Common myeloid progenitor, CD34-positive (primary cell): ENCODE data around the gene ITM2B.

ENCODE experiments used
- CTCF ChIA-PET: fragments of 350-600 bp; sonication (Branson Sonifier 250); formaldehyde crosslinking; loops from one replicate; lab custom pipeline; 2021; ENCODE audit warnings: antibody characterized with exemption; lab: Charles Lee
- POLR2A ChIA-PET: fragments of 350-600 bp; sonication (Branson Sonifier 250); formaldehyde crosslinking; loops from one replicate; lab custom pipeline; 2021; ENCODE audit warnings: antibody characterized with exemption; lab: Charles Lee
- DNase-seq, 3 donors: peaks; one replicate each; pipeline versions ENCODE4 v3.0.0 to v3.0.0-alpha.2; 2013
- H3K27ac ChIP-seq, 2 experiments: 1 replicate in 1 of 2; 2 replicates in 1 of 2; pipeline ENCODE4 v1.7.0; 2013; ENCODE audit warnings: inconsistent platforms in 2 of 2, low read length in 2 of 2, mild to moderate bottlenecking in 2 of 2, low read depth in 1 of 2, moderate library complexity in 1 of 2; ENCODE audit not compliant: severe bottlenecking in 2 of 2, insufficient read depth in 1 of 2, poor library complexity in 1 of 2
- H3K27me3 ChIP-seq, 5 experiments: replicated peaks in 2 of 5; 1 replicate in 3 of 5; 2 replicates in 2 of 5; pipeline versions ENCODE4 v1.6.1 to v1.7.0; 2013; ENCODE audit warnings: low read length in 4 of 5, mild to moderate bottlenecking in 2 of 5, moderate library complexity in 2 of 5, inconsistent platforms in 1 of 5; ENCODE audit not compliant: insufficient read depth in 5 of 5, control insufficient read depth in 4 of 5
- H3K36me3 ChIP-seq, 4 experiments: 1 replicate in 2 of 4; 2 replicates in 2 of 4; pipeline versions ENCODE4 v1.6.1 to v1.7.0; 2013; ENCODE audit warnings: low read length in 3 of 4, control low read depth in 1 of 4, mild to moderate bottlenecking in 1 of 4; ENCODE audit not compliant: control insufficient read depth in 4 of 4, insufficient read depth in 4 of 4
- H3K4me1 ChIP-seq, 4 experiments: 1 replicate in 3 of 4; 2 replicates in 1 of 4; pipeline versions ENCODE4 v1.6.1 to v1.7.1; 2013; ENCODE audit warnings: low read length in 3 of 4, mild to moderate bottlenecking in 3 of 4, control low read depth in 1 of 4, inconsistent platforms in 1 of 4, moderate library complexity in 1 of 4; ENCODE audit not compliant: control insufficient read depth in 4 of 4, insufficient read depth in 4 of 4; ENCODE audit errors: control extremely low read depth in 1 of 4
- H3K4me3 ChIP-seq, 7 experiments: 1 replicate in 4 of 7; 2 replicates in 3 of 7; pipeline versions ENCODE4 v1.5.1 to v1.7.0; 2013; ENCODE audit warnings: mild to moderate bottlenecking in 7 of 7, low read length in 6 of 7, moderate library complexity in 6 of 7, inconsistent platforms in 2 of 7, low read depth in 2 of 7, control low read depth in 1 of 7; ENCODE audit not compliant: insufficient read depth in 4 of 7, control insufficient read depth in 1 of 7; ENCODE audit errors: extremely low read depth in 1 of 7
- H3K9me3 ChIP-seq, 5 experiments: 1 replicate in 4 of 5; 2 replicates in 1 of 5; pipeline versions ENCODE4 v1.6.1 to v1.7.1; 2013; ENCODE audit warnings: low read length in 4 of 5, mild to moderate bottlenecking in 2 of 5, inconsistent platforms in 1 of 5, low read depth in 1 of 5, moderate library complexity in 1 of 5; ENCODE audit not compliant: control insufficient read depth in 4 of 5, insufficient read depth in 2 of 5; ENCODE audit errors: control extremely low read depth in 1 of 5
- WGBS: methylation state at CpG from one replicate; pipeline ENCODE4 v1.1.5; 2013; ENCODE audit not compliant: insufficient coverage; 5-methylcytosine and 5-hydroxymethylcytosine counted together

Gene ITM2B

DNA sequence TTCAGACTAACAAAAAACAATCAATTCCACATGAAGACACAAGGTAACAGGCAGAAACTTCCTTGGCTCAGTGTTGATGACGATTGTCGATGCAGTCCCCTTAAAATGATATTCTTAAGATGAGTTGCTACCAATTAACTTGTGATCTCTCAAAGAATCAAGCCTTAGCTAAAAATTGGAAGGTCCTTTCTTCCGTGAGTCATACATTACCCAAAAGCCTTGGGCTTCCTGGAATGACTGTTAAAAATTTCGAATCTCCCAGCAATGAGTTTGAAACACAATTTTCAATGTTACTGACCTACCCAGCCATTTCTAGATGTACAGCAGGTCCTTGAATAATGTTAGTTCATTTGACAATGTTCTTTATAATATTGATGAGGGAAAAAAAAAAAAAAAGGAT, 42.5 kb downstream of the ITM2B start:
- no peak for DNase-seq
- Histone ChIP-seq H3K9me3 (no peaks in the 10 kb centered on the region), H3K27me3 (no peaks in the 10 kb centered on the region), H3K4me1 (no peaks in the 10 kb centered on the region), H3K27ac (no peak overlapping the region), H3K36me3 (no peaks in the 10 kb centered on the region), H3K4me3 (no peak overlapping the region)
- 100% methylated on average over 1 of the region's 4 CpGs for WGBS
- CTCF ChIA-PET, result no interaction called here
- POLR2A ChIA-PET, result no interaction called here

DNA sequence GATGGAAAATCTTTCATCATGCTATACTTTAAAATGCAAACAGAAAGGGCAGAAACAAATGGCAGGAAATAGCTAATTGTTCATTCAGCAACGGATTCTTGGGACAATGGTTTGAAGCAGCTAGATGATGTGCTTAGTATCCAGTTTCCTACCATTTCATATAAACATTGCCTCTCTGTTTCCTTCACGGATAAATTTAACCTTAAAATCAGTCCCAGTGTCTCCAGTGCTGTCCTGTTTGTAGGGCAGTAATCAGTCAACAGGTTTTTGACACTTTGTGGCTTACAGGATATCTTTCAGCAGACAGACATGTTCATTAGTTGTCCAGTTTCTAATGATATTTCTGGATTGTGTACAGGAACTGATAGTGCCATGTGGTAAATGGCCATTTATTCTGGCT, 45.8 kb downstream of the ITM2B start:
- CTCF ChIA-PET, result no interaction called here
- DNase-seq, result no peak
- Histone ChIP-seq H3K36me3 (no peaks in the 10 kb centered on the region), H3K4me3 (no peak overlapping the region), H3K27me3 (no peaks in the 10 kb centered on the region), H3K27ac (no peak overlapping the region), H3K4me1 (no peaks in the 10 kb centered on the region), H3K9me3 (no peaks in the 10 kb centered on the region)
- POLR2A ChIA-PET, result no interaction called here
- WGBS, result no CpG with 5 or more reads among the region's 2 CpGs

DNA sequence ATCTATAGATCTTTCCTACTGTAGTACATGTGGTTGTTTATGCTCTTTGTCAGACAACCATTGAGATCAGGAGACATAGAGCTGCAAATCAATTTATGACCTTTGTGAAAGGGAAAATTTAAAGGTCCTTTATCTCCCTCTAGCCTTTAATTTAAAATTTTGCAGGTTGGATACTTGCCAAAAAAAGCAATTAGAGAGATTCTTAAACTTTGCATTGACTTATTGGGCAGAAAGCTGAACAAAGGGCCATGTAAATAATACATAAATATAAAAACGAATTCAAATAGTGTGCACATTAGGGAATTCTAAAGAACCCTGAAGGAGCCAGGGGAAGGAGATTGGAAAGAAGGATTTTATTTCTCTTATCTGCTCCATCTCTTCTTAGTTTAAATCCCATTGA, 48.5 kb downstream of the ITM2B start:
- H3K27me3 ChIP-seq, result no peaks in the 10 kb centered on the region
- WGBS, result no CpG with 5 or more reads among the region's 1 CpG
- peak; percentile 20 to 49 (median 46) for DNase-seq
- no peaks in the 10 kb centered on the region for H3K36me3 ChIP-seq
- ChIA-PET CTCF (no interaction called here), POLR2A (no interaction called here)
- no peak overlapping the region for H3K27ac ChIP-seq
- H3K4me3 ChIP-seq, result no peak overlapping the region
- H3K9me3 ChIP-seq, result no peaks in the 10 kb centered on the region
- no peaks in the 10 kb centered on the region for H3K4me1 ChIP-seq

DNA sequence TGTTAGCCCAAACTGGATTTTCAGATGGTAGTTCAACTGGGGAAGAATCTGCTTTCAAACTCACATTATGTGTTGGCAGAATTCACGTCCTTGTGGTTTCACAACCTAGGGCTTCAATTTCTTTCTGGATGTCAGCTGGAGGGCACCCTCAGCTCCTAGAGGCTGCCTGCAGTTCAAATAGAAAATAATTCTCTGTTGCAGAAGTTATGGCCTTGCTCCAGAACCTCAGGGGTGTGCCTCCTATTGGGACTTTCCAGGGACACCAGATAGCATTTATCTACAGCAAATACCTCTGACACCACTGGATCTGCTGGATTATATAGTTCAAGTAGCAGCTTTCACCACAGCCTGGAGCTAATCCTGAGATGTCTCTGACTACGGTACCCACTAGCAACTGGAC, 58.7 kb downstream of the ITM2B start:
- ChIA-PET POLR2A (no interaction called here), CTCF (interaction anchor here (0.5 to 1.2 kb wide), 3 partner anchors 15 to 283 kb away, joined by 3 read pairs; no protein-coding TSS in a partner anchor)
- Histone ChIP-seq H3K36me3 (no peaks in the 10 kb centered on the region), H3K4me1 (no peaks in the 10 kb centered on the region), H3K27me3 (no peaks in the 10 kb centered on the region), H3K9me3 (no peaks in the 10 kb centered on the region), H3K4me3 (no peak overlapping the region), H3K27ac (no peak overlapping the region)
- WGBS, result 90% methylated on average over 2 of the region's 2 CpGs
- DNase-seq, result no peak

DNA sequence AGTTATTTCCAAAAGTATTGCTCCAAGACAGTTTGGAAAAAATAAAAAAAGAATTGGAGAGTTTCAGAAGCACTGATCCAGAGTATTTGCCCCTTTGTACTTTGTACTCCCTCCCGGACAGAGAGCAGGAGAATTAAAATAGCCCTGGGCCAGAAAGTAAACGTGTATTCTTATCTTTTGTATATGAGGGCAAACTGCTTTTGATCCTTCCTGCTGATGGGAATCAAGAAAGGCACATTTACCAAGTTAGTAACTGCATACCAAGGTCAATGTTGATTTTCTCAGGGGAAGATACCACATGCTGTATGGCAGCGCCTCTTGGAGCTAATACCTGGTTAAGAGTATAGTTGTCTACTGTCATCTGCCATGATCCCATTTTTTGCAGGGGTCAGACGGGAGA, 59.6 kb downstream of the ITM2B start:
- no peak for DNase-seq
- CTCF ChIA-PET, result interaction anchor here (1.6 to 2.1 kb wide), 2 partner anchors 10 to 173 kb away, joined by 3 to 7 read pairs; no protein-coding TSS in a partner anchor

DNA sequence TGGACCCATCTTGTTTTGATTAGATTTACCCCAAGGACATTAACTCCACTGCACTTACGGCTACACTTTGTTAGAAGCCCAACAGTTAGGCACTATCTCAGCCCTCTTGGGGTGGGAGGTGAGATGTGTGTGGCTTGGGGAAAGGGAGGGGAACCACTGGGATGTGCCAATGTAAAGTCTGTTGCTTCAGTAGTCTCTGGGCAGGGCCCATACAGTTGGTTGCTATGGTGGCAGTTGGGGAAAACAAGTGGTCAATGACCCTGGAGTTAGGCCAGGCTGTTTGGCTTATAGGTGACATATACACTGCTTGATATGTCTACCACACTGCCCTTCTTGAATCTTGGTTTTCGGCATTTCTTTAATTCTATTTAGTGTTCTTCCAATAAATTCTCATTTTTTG, 61.6 kb downstream of the ITM2B start:
- Histone ChIP-seq H3K9me3 (no peaks in the 10 kb centered on the region), H3K36me3 (no peaks in the 10 kb centered on the region), H3K4me3 (no peak overlapping the region), H3K27me3 (no peaks in the 10 kb centered on the region), H3K4me1 (no peaks in the 10 kb centered on the region), H3K27ac (no peak overlapping the region)
- no peak for DNase-seq
- WGBS, result 100% methylated on average over 2 of the region's 2 CpGs
- POLR2A ChIA-PET, result no interaction called here
- CTCF ChIA-PET, result interaction anchor here (2.1 kb wide), 1 partner anchor 8 kb away, joined by 7 read pairs; no protein-coding TSS in a partner anchor

More for the DNA sequence above, 59.6 kb downstream of the ITM2B start:
- H3K36me3 ChIP-seq, result no peaks in the 10 kb centered on the region
- no peak overlapping the region for H3K4me3 ChIP-seq
- 100% methylated on average over 1 of the region's 4 CpGs for WGBS
- H3K9me3 ChIP-seq, result no peaks in the 10 kb centered on the region
- H3K27ac ChIP-seq, result no peak overlapping the region
- POLR2A ChIA-PET, result no interaction called here
- no peaks in the 10 kb centered on the region for H3K27me3 ChIP-seq
- H3K4me1 ChIP-seq, result no peaks in the 10 kb centered on the region

DNA sequence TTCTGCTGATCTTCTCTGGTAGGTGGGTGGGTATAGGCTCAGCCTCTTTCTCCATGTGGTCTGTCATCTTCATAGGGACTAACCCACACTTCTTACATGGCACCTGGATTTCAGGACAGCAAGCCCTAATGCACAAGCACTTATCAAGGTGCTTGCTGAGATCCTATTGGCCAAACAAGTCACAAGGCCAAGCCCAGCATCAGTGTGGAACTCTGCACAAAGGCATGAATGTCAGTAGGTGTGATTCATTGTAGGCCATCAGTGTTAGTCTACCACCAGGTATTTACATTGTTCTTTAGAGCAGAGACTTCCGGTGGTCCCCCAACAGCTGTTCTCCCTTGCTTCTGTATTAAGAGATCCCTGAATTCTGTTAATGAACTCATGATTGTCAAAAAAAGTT, 62.3 kb downstream of the ITM2B start:
- H3K9me3 ChIP-seq, result no peaks in the 10 kb centered on the region
- DNase-seq, result no peak
- CTCF ChIA-PET, result interaction anchor here (0.6 kb wide), 1 partner anchor 354 kb away, joined by 3 read pairs; no protein-coding TSS in a partner anchor
- H3K36me3 ChIP-seq, result no peaks in the 10 kb centered on the region
- no peak overlapping the region for H3K4me3 ChIP-seq
- no peaks in the 10 kb centered on the region for H3K27me3 ChIP-seq
- no peaks in the 10 kb centered on the region for H3K4me1 ChIP-seq
- H3K27ac ChIP-seq, result no peak overlapping the region
- 100% methylated on average over 1 of the region's 1 CpG for WGBS
- POLR2A ChIA-PET, result no interaction called here
